GM10266 (cell line): ENCODE data around the gene BAG2.

Experiments
- DNase-seq: peaks from one replicate; pipeline ENCODE4 v3.0.0; 2012; ENCODE audit errors: extremely low spot score
- TF ChIP-seq, protein P1 (sequence below): IDR thresholded peaks from 2 replicates; pipeline ENCODE4 v1.5.1; 2012; ENCODE audit warnings: mild to moderate bottlenecking, low read depth; ENCODE audit not compliant: control insufficient read depth, insufficient read depth; ENCODE audit errors: missing control alignments

BAG2 gene

DNA sequence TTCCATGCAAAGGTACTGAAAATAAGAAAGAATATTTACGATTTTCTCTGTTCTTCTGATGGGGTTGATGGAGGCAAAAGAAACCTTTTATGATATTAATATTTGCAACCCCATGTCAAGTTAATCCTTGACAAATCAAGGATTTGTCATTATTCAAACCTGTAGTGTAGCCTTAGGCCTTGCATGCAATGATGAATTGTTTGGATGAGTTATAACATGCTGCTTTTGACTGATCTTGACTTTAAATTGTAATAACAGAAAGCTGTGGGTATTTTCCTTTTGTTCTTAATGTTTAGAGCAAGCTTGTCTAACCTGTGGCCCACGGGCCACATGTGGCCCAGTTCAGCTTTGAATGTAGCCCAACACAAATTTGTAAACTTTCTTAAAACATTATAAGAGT, 13.0 kb upstream of the BAG2 start:
- TF ChIP-seq, protein P1, sequence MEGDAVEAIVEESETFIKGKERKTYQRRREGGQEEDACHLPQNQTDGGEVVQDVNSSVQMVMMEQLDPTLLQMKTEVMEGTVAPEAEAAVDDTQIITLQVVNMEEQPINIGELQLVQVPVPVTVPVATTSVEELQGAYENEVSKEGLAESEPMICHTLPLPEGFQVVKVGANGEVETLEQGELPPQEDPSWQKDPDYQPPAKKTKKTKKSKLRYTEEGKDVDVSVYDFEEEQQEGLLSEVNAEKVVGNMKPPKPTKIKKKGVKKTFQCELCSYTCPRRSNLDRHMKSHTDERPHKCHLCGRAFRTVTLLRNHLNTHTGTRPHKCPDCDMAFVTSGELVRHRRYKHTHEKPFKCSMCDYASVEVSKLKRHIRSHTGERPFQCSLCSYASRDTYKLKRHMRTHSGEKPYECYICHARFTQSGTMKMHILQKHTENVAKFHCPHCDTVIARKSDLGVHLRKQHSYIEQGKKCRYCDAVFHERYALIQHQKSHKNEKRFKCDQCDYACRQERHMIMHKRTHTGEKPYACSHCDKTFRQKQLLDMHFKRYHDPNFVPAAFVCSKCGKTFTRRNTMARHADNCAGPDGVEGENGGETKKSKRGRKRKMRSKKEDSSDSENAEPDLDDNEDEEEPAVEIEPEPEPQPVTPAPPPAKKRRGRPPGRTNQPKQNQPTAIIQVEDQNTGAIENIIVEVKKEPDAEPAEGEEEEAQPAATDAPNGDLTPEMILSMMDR = no peak
- DNase-seq = no peak

DNA sequence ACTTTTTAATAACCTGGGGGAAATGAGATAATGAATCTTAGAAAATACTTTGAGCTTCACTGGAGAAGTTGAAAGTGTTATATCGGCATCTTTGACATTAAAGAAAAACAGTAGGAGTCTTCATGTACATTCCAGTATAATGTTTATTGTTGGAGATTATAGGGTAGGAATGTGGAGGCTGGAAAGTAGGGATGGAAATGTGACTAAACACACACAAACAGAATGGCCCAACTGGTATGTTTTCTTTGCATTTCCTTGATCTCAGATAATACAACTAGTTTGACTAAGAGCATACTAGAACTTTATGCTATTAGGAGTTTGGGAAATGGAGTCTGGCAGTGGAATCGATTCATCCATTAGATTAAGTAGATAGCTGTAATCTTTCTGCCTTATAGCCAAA, 10.1 kb upstream of the BAG2 start:
- TF ChIP-seq, protein P1 = no peak
- DNase-seq = no peak

DNA sequence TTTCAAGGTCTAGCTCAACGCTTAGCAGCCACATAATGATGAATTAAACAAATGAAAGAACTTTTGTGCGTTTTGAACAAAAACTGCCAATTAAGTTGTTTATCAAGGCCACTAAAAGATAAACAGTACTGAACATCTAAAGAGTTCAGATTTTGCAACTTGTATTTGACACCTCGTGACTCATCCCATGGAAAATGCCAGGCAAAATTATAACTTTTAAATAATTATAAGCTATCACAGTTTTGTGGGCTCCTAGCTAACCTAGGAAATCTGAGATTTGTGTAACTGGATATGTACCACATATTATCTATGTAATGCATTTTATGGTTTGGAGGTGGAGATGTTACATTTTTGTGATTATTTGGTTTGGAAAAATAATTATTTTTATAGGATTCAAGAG, 9.6 kb upstream of the BAG2 start:
- TF ChIP-seq, protein P1 = no peak
- DNase-seq = no peak

DNA sequence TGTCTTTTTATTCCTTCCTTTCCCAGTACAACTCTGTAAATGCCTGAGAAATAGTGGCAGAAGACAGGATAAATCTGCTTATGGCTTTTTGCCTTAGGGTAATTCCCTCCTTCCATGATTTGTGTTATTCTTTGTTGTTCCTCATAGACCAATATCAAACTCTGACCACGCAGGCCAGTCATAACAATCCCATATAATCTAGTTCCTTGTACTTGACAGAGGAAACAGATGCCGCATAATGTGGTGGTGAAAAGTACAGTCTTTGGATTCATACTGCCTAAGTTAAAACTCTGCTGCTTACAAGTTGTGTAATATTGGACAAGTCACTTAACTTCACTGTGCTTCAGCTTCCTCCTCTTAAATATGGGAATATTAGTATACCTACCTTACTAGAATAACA, 8.2 kb upstream of the BAG2 start:
- DNase-seq = no peak

DNA sequence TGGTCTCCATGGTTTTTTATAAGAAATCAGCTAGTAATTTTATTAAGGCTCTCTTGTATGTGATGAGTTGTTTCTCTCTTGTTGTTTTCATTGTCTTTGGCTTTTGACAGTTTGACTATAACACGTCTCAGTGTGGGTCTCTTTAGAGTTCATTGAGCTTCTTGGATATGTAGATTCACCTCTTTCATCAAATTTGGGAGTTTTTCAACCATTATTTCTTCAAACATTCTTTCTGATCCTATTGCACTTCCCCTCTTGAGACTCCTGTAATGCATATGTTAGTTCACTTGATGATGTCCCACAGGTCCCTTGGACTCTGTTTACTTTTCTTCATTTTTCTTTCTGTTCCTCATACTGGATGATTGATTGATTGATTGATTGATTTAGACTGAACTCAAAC, 7.0 kb upstream of the BAG2 start:
- no peak for DNase-seq
- TF ChIP-seq, protein P1 = no peak

More for the DNA sequence above, 8.2 kb upstream of the BAG2 start:
- TF ChIP-seq, protein P1 = no peak

DNA sequence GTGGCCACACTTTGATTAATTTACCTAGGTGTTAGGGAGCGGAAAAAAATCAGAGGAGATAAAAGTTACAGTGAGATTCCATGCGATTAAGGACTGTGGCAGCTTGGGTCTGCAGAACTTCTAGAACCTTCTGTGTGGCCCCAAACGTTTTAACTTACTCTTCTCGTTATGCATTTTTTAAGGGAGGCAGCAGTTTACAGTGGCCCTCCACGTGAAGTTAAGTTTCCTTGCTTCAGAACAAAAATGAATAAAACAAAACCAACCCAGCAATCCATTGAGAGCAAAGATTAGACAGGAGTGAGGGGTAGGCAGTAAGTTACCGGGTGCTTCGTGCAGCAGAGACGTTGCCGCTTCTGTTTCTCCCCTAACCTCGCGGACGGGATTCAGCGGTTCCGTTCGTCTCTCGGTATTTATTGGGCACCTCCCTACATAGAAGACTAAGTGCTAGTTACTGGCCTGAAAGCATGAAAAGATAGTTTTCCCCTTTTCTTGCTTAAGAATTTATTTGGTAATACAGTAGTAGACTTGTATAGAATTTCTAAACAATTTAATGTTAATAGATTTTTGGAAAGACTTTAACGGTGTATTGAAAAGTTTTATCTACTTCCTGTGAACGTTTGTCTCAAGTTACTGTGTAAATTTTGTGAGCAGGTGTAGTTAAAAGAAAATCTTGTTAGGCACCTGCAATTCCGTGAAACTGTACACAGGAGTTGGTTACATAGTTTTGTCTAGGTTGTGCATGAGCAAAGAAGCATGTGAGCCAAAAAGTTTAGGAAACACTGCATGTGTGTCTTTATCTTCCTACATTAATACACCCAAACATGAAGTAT, 1.1 kb downstream of the BAG2 start:
- DNase-seq = peak; percentile 50
- TF ChIP-seq, protein P1 = no peak

GRCh38 chr6:57173886-57174510, 1.9 kb downstream of the BAG2 start:
- DNase-seq = no peak
- TF ChIP-seq, protein P1 = no peak
